Panc1 (cell line): ENCODE data around the gene PLCB1. TPM values are rescaled to one million over a fixed set of nuclear protein-coding genes. Genes with fewer than 3 reads are reported as not detected.

Source experiments
- ATAC-seq: fragments of 200-7000 bp; cut with Tn5 transposase; 2 replicates; pipeline ENCODE4 v1.9.1; 2020; ENCODE audit warnings: mild to moderate bottlenecking, moderate library complexity
- BruUV-seq: library from RNA; stranded (reverse); fragments of 400-500 nt; replicated peaks from 2 replicates; lab custom pipeline; 2021; lab: Mats Ljungman, UMichigan
- CTCF ChIA-PET: fragments of 300-600 bp; sonication (Branson Sonifier 250); formaldehyde crosslinking; loops from one replicate; lab custom pipeline; 2022; ENCODE audit warnings: antibody characterized with exemption; lab: Charles Lee
- POLR2A ChIA-PET: fragments of 300-600 bp; sonication (Branson Sonifier 250); formaldehyde crosslinking; loops from one replicate; lab custom pipeline; 2022; ENCODE audit warnings: antibody characterized with exemption; lab: Charles Lee
- DNase-seq: peaks from one replicate; pipeline ENCODE4 v3.0.0-alpha.2; 2010; ENCODE audit warnings: low read depth, low spot score
- H3K27ac ChIP-seq: 2 replicates; pipeline ENCODE4 v1.5.1; 2011; ENCODE audit warnings: mild to moderate bottlenecking, low read length, inconsistent platforms
- H3K27me3 ChIP-seq: fragments of 200-500 bp; sonication (Bioruptor generic); 2 replicates; pipeline ENCODE4 v1.6.0; 2014; ENCODE audit warnings: low read length, inconsistent platforms; ENCODE audit not compliant: control insufficient read depth, insufficient read depth
- H3K36me3 ChIP-seq: fragments of 200-500 bp; sonication (Bioruptor generic); 2 replicates; pipeline ENCODE4 v1.5.1; 2014; ENCODE audit warnings: inconsistent platforms, mild to moderate bottlenecking, low read length, moderate library complexity; ENCODE audit not compliant: control insufficient read depth, insufficient read depth
- H3K4me1 ChIP-seq: 2 replicates; pipeline ENCODE4 v1.5.1; 2011; ENCODE audit warnings: inconsistent platforms, mild to moderate bottlenecking, low read length, moderate library complexity; ENCODE audit not compliant: control insufficient read depth, insufficient read depth
- H3K4me3 ChIP-seq, 2 experiments: 2 replicates each; pipeline ENCODE4 v1.5.1; 2011 to 2012; ENCODE audit warnings: low read depth in 2 of 2, low read length in 2 of 2, mild to moderate bottlenecking in 2 of 2, inconsistent platforms in 1 of 2, moderate library complexity in 1 of 2
- H3K9me3 ChIP-seq: fragments of 200-500 bp; sonication (Bioruptor generic); 2 replicates; pipeline ENCODE4 v1.5.1; 2014; ENCODE audit warnings: low read depth, mild to moderate bottlenecking, inconsistent platforms, low read length, moderate library complexity; ENCODE audit not compliant: control insufficient read depth, insufficient read depth
- POLR2AphosphoS5 ChIP-seq: IDR thresholded peaks from 2 replicates; pipeline ENCODE4 v1.6.1; 2012; ENCODE audit warnings: mild to moderate bottlenecking, low read depth, low read length, moderate library complexity
- SIN3A ChIP-seq: IDR thresholded peaks from 2 replicates; pipeline ENCODE4 v1.6.1; 2012; ENCODE audit warnings: low read depth, mild to moderate bottlenecking, low read length, moderate library complexity, borderline replicate concordance; ENCODE audit not compliant: insufficient read depth
- TCF7L2 ChIP-seq: IDR thresholded peaks from 2 replicates; pipeline ENCODE4 v1.6.1; 2011; ENCODE audit warnings: mild to moderate bottlenecking, low read depth, low read length, inconsistent platforms
- in situ Hi-C: cut with HindIII; loops from 2 replicates; pipeline ENCODE4 v1.10.0; 2016; ENCODE audit warnings: low sequenced_read_pairs, low pct_unique_long_range_greater_than_20kb
- intact Hi-C: fragments of 100-400 bp; cut with micrococcal nuclease; formaldehyde crosslinking; loops from one replicate; pipeline ENCODE4 v1.10.0; 2022; ENCODE audit not compliant: unreplicated experiment
- total RNA-seq: library from RNA; stranded (reverse); gene quantifications from one replicate; pipeline ENCODE4 v1.2.1, GENCODE V29; 2021; ENCODE audit not compliant: unreplicated experiment
- TF ChIP-seq, protein P1 (sequence below): fragments of 450-650 bp; IDR thresholded peaks from 2 replicates; pipeline ENCODE4 v1.5.1; 2017; ENCODE audit warnings: mild to moderate bottlenecking
- TF ChIP-seq, protein P2 (sequence below), 2 experiments: IDR thresholded peaks; 2 replicates each; pipeline ENCODE4 v1.6.1; 2011 to 2012; ENCODE audit warnings: low read depth in 2 of 2, control low read depth in 1 of 2, low read length in 1 of 2, mild to moderate bottlenecking in 1 of 2, moderate library complexity in 1 of 2; ENCODE audit not compliant: insufficient read depth in 1 of 2

PLCB1 gene
- total RNA-seq, 1 experiment from 2014 or later, result 0.59 TPM

DNA sequence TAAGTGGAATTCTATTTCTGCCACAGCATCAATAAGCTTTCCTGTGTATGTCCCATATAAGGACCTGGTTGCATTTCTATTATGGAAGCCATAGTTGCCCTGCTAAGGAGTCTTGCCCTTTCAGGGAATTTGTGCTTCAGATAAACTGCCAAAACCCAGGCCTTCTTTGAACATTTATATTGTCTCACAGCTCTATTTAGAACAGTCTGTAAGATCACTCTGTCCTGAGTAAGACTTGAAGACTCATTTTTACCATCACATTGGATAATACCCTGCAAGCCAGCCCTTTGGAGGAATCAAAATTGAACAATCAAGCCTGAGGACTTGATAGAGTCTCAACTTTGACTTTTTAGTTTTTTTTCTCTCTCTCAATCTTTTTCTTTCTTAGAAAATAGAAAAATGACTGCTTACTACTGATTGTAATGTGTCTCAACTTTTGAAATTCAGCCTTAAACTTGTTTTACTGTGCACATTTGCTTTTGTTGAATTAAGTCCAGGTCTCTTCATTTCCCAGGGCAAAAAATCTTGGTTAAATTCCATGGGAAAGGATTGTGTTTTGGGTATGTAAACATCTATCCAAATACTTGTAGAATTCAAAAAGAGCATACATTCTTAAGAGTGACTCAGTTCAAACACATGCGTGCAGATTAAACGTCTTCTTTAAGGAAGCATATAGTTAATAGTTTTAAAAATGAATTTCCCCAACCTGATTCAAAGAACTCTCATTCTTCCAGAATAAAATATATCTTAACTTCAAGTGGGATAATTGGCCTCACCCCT is 91.2 kb downstream of the PLCB1 start:
- no peak for ATAC-seq

DNA sequence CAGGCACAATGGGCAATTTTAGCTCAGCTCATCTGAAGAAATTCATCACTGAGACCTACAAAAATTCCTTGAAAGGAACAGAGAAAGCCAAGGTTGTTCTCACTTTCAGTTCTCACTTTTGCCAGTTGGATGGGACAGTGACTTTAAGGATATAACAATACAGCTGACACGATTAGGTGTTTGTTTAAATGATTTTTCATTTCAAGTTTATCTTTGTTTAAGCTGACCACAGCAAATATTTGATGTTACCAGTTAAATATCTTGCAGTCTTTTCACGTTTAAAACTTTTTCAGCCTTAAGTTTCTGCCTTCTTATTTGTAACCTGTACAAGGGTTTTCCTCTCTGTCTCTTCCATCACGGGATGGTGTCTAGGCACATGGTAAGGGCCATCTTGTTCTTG is 93.6 kb downstream of the PLCB1 start:
- Histone ChIP-seq H3K27ac (no peak overlapping the region), H3K9me3 (no peaks in the 10 kb centered on the region), H3K4me3 (no peak overlapping the region), H3K4me1 (no peaks in the 10 kb centered on the region), H3K36me3 (no peaks in the 10 kb centered on the region), H3K27me3 (no peaks in the 10 kb centered on the region)
- intact Hi-C loops, result no loop called here
- no peak for ATAC-seq
- no TSS peak for BruUV-seq
- in situ Hi-C loops, result no loop called here
- POLR2A ChIA-PET, result no interaction called here
- CTCF ChIA-PET, result no interaction called here
- TF ChIP-seq, protein P1, sequence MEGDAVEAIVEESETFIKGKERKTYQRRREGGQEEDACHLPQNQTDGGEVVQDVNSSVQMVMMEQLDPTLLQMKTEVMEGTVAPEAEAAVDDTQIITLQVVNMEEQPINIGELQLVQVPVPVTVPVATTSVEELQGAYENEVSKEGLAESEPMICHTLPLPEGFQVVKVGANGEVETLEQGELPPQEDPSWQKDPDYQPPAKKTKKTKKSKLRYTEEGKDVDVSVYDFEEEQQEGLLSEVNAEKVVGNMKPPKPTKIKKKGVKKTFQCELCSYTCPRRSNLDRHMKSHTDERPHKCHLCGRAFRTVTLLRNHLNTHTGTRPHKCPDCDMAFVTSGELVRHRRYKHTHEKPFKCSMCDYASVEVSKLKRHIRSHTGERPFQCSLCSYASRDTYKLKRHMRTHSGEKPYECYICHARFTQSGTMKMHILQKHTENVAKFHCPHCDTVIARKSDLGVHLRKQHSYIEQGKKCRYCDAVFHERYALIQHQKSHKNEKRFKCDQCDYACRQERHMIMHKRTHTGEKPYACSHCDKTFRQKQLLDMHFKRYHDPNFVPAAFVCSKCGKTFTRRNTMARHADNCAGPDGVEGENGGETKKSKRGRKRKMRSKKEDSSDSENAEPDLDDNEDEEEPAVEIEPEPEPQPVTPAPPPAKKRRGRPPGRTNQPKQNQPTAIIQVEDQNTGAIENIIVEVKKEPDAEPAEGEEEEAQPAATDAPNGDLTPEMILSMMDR, result no peak
- DNase-seq, result no peak

More for the DNA sequence above, 91.2 kb downstream of the PLCB1 start:
- Histone ChIP-seq H3K36me3 (no peaks in the 10 kb centered on the region), H3K9me3 (no peaks in the 10 kb centered on the region), H3K27ac (no peak overlapping the region), H3K4me3 (no peak overlapping the region), H3K27me3 (no peaks in the 10 kb centered on the region), H3K4me1 (no peaks in the 10 kb centered on the region)
- no TSS peak for BruUV-seq
- no peak for DNase-seq
- ChIA-PET CTCF (no interaction called here), POLR2A (no interaction called here)
- intact Hi-C loops, result no loop called here
- in situ Hi-C loops, result no loop called here
- TF ChIP-seq TCF7L2 (no peak), SIN3A (no peak), POLR2AphosphoS5 (no peak)
- TF ChIP-seq, protein P1, result no peak
- TF ChIP-seq, protein P2, sequence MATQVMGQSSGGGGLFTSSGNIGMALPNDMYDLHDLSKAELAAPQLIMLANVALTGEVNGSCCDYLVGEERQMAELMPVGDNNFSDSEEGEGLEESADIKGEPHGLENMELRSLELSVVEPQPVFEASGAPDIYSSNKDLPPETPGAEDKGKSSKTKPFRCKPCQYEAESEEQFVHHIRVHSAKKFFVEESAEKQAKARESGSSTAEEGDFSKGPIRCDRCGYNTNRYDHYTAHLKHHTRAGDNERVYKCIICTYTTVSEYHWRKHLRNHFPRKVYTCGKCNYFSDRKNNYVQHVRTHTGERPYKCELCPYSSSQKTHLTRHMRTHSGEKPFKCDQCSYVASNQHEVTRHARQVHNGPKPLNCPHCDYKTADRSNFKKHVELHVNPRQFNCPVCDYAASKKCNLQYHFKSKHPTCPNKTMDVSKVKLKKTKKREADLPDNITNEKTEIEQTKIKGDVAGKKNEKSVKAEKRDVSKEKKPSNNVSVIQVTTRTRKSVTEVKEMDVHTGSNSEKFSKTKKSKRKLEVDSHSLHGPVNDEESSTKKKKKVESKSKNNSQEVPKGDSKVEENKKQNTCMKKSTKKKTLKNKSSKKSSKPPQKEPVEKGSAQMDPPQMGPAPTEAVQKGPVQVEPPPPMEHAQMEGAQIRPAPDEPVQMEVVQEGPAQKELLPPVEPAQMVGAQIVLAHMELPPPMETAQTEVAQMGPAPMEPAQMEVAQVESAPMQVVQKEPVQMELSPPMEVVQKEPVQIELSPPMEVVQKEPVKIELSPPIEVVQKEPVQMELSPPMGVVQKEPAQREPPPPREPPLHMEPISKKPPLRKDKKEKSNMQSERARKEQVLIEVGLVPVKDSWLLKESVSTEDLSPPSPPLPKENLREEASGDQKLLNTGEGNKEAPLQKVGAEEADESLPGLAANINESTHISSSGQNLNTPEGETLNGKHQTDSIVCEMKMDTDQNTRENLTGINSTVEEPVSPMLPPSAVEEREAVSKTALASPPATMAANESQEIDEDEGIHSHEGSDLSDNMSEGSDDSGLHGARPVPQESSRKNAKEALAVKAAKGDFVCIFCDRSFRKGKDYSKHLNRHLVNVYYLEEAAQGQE (IDR thresholded peaks at IDR 0.05; ENCODE audit: insufficient read depth in 1 of 2, low read depth in 2 of 2, low read length in 1 of 2), result no peak
